OCI-LY1 (cell line): ENCODE results near the gene DEPDC7.
"Not testable (repeated sequence)": the region's sequence is repeated elsewhere in the genome, so short reads cannot be mapped to it uniquely, and the experiment has no call there.

ENCODE experiments used
- CTCF ChIP-seq: fragments of 200-600 bp; sonication (generic), shearing (Covaris generic); IDR thresholded peaks from 2 replicates; pipeline ENCODE4 v1.5.1; 2017; ENCODE audit warnings: mild to moderate bottlenecking, antibody characterized with exemption, low read length, moderate library complexity, mixed read lengths
- EZH2 ChIP-seq: fragments of 200-600 bp; sonication (generic), shearing (Covaris generic); IDR thresholded peaks from 2 replicates; pipeline ENCODE4 v1.8.0; 2017; ENCODE audit warnings: borderline replicate concordance, mixed run types, mild to moderate bottlenecking, antibody characterized with exemption, low read length, moderate library complexity, mixed read lengths

GRCh38 chr11:32972233-32972632 is 43.4 kb upstream of the DEPDC7 start:
- TF ChIP-seq CTCF, EZH2: not testable (repeated sequence)
